ENCODE data around the gene SAAL1. TPM values are rescaled to one million over a fixed set of nuclear protein-coding genes. Genes with fewer than 3 reads are reported as not detected.

Gene SAAL1
- total and polyA plus RNA-seq, 9 of the 15 experiments (the other 6 are each of a cell fraction or from before 2014, with no cell fraction given) = 38.9 to 77.5 (median 56.4) TPM

- no peak for ATAC-seq
- Histone ChIP-seq H3K4me1 (replicated peaks in 1 of 2; ENCODE audit: control insufficient read depth in 2 of 2, insufficient read depth in 2 of 2, low read length in 2 of 2) (no peaks in the 10 kb centered on the region), H3K36me3 (ENCODE audit: control insufficient read depth, insufficient read depth, low read length) (no peaks in the 10 kb centered on the region), H3K4me2 (ENCODE audit: insufficient read depth, low read length) (no peak overlapping the region), H3K9me1 (ENCODE audit: control insufficient read depth, insufficient read depth, low read length) (no peaks in the 10 kb centered on the region), H3K79me2 (ENCODE audit: control insufficient read depth, insufficient read depth, low read length) (no peaks in the 10 kb centered on the region), H3K9ac (ENCODE audit: insufficient read depth in 1 of 2, low read depth in 2 of 2, low read length in 2 of 2) (no peak overlapping the region), H3K27me3 (ENCODE audit: control insufficient read depth in 2 of 2, insufficient read depth in 2 of 2, low read length in 2 of 2) (peaks cover 3 to 8% of the 10 kb centered on the region in 2 experiments; a peak in 3 of 5 replicates), H3K9me3 (replicated peaks; ENCODE audit: control insufficient read depth, insufficient read depth, low read depth, low read length) (no peaks in the 10 kb centered on the region), H4K20me1 (replicated peaks; ENCODE audit: control insufficient read depth, insufficient read depth, low read length) (no peaks in the 10 kb centered on the region), H3K4me3 (no peak overlapping the region), H2AFZ (ENCODE audit: low read depth, low read length) (no peak overlapping the region), H3K27ac (ENCODE audit: extremely low read depth, low read depth, low read length) (no peak overlapping the region)
- 0% methylated on average over 3 of the region's 3 CpGs for WGBS (ENCODE audit: insufficient coverage, low coverage, missing lambda C conversion rate)
- FAIRE-seq = no peak
- ChIA-PET POLR2A (no interaction called here), CTCF (ENCODE audit: low intra/inter-chr PET ratio) (no interaction called here)
- no peak for DNase-seq (ENCODE audit: extremely low read depth in 1 of 4, low spot score in 3 of 4)
- intact Hi-C loops (cut with micrococcal nuclease) = no loop called here
- in situ Hi-C loops (cut with MboI) = no loop called here
- BruUV-seq (replicated peaks) = no TSS peak
- no peak for TF ChIP-seq FUS (optimal IDR thresholded peaks at IDR 0.05; ENCODE audit: low read depth, low read length)
- TF ChIP-seq KDM1A (IDR thresholded peaks at IDR 0.05) = no peak
- TF ChIP-seq ZNF707 (CRISPR knock-in tag; conservative IDR thresholded peaks at IDR 0.05) = no peak
- TF ChIP-seq ASH1L (IDR thresholded peaks at IDR 0.05; ENCODE audit: borderline replicate concordance, low read depth, partially characterized antibody) = no peak
- no peak for TF ChIP-seq ZFP91 (CRISPR knock-in tag; IDR thresholded peaks at IDR 0.05)
- TF ChIP-seq CREM (IDR thresholded peaks at IDR 0.05; ENCODE audit: low read depth) = no peak
- TF ChIP-seq XRCC4 (IDR thresholded peaks at IDR 0.05; ENCODE audit: extremely low read depth, insufficient read depth, insufficient read length) = no peak
- no peak for TF ChIP-seq CBX2 (IDR thresholded peaks at IDR 0.05; ENCODE audit: insufficient read depth, low read length, poor library complexity, severe bottlenecking)
- TF ChIP-seq ZNF143 (CRISPR knock-in tag; IDR thresholded peaks at IDR 0.05) = no peak
- TF ChIP-seq TGIF2 (CRISPR knock-in tag; IDR thresholded peaks at IDR 0.05) = no peak
- TF ChIP-seq ZZZ3 (IDR thresholded peaks at IDR 0.05) = no peak
- no peak for TF ChIP-seq CREBBP (IDR thresholded peaks at IDR 0.05; ENCODE audit: low read depth, low read length)
- no peak for TF ChIP-seq ADNP (tag; IDR thresholded peaks at IDR 0.05)
- no peak for TF ChIP-seq ERF (CRISPR knock-in tag; IDR thresholded peaks at IDR 0.05)
- no peak for TF ChIP-seq ZBTB17 (CRISPR knock-in tag; IDR thresholded peaks at IDR 0.05)
- no peak for TF ChIP-seq MTA1 (IDR thresholded peaks at IDR 0.05; ENCODE audit: borderline replicate concordance)
- TF ChIP-seq TCFL5 (CRISPR knock-in tag; conservative IDR thresholded peaks at IDR 0.05) = no peak
- no peak for TF ChIP-seq PBX2 (CRISPR knock-in tag; IDR thresholded peaks at IDR 0.05; ENCODE audit: low read depth)
- no peak for TF ChIP-seq PBX2 (tag; conservative IDR thresholded peaks at IDR 0.05; ENCODE audit: low read depth)
These were observed 45.7 kb upstream of the SAAL1 start for GRCh38 chr11:18151581-18151980.
